Neural cell (in vitro differentiated cells): ENCODE results near the gene ZNF425.

Experiments used
- CTCF ChIP-seq: fragments of 450-650 bp; IDR thresholded peaks from 2 replicates; pipeline ENCODE4 v1.5.1; 2014; ENCODE audit warnings: antibody characterized with exemption, mild to moderate bottlenecking, moderate library complexity; ENCODE audit not compliant: poor library complexity, severe bottlenecking
- EP300 ChIP-seq: fragments of 450-650 bp; conservative IDR thresholded peaks from 2 replicates; pipeline ENCODE4 v1.6.1; 2014; ENCODE audit warnings: antibody characterized with exemption, mild to moderate bottlenecking, moderate library complexity; ENCODE audit not compliant: poor library complexity, severe bottlenecking
- EZH2 ChIP-seq: fragments of 200-600, 300-800 bp; shearing (Covaris generic), sonication (generic); IDR thresholded peaks from 2 replicates; pipeline ENCODE4 v1.6.1; 2014; ENCODE audit warnings: antibody characterized with exemption, low read length, borderline replicate concordance, mild to moderate bottlenecking; ENCODE audit not compliant: insufficient read depth, poor library complexity, severe bottlenecking
- POLR2AphosphoS5 ChIP-seq: IDR thresholded peaks from 2 replicates; pipeline ENCODE4 v1.6.1; 2012
- RAD21 ChIP-seq: fragments of 450-650 bp; conservative IDR thresholded peaks from 2 replicates; pipeline ENCODE4 v1.6.1; 2014; ENCODE audit warnings: antibody characterized with exemption, mild to moderate bottlenecking, moderate library complexity
- REST ChIP-seq: IDR thresholded peaks from 2 replicates; pipeline ENCODE4 v1.6.1; 2012; ENCODE audit warnings: borderline replicate concordance

GRCh38 chr7:149156898-149157297, 30.8 kb upstream of the ZNF425 start:
- TF ChIP-seq REST: no peak
- no peak for TF ChIP-seq CTCF
- TF ChIP-seq RAD21: no peak
- TF ChIP-seq EZH2: no peak
- TF ChIP-seq POLR2AphosphoS5: no peak
- no peak for TF ChIP-seq EP300
